Choroid plexus epithelial cell (primary cell): ENCODE data around the gene ZCCHC17.
A peak's percentile ranks its signal among the peaks of the same experiment; 100 is the strongest.

Experiments
- DNase-seq: peaks from one replicate; pipeline ENCODE4 v3.0.0-alpha.2; 2010; ENCODE audit warnings: low read depth
- H3K4me3 ChIP-seq: 2 replicates; pipeline ENCODE4 v1.5.1; 2011; ENCODE audit warnings: low read depth, mild to moderate bottlenecking, control low read depth, low read length, moderate library complexity
- TF ChIP-seq, protein P1 (sequence below): conservative IDR thresholded peaks from 2 replicates; pipeline ENCODE4 v1.5.1; 2011; ENCODE audit warnings: low read depth, mild to moderate bottlenecking, control low read depth, inconsistent platforms, low read length, moderate library complexity

ZCCHC17 gene, protein sequence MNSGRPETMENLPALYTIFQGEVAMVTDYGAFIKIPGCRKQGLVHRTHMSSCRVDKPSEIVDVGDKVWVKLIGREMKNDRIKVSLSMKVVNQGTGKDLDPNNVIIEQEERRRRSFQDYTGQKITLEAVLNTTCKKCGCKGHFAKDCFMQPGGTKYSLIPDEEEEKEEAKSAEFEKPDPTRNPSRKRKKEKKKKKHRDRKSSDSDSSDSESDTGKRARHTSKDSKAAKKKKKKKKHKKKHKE

DNA sequence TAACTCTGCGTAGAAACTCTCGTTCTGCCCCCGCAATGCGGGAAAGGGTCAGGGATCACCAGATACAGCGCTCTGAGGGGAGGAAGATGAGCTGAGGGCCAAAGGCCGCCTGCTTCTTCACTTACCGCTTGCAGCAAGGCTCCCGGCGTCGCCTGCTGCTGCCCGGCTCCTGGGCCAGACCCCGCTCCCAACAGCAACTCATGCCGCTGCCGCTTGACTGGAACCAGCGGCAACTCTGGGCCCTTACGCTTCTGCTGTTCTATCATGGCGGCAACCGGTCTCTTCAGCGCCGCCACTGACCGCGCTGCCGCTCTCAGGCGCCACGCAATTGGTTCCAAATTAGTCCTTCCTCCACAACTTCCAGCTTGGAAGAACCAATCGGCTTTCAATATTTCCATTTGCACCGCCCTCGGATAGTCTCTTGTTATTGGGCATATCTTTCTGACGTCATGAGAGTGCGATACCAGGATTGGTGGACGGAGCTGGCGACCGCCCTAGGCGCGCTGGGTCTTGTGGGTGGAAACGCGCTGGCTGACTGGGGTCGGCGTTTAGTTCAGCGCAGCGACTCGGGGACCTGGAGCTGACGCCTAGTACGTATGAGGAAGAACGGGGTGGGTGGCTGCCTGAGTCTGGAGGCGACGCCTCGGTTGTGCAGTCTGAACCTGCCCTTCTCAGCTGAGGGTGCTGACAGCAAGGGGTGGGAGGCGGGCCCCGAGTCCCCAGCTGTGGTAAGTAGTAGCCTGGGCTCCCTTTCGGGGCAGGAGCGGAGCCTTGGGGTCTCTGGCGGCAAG, at the start of gene ZCCHC17, which contains the start of gene SNRNP40:
Gene ZCCHC17, plus strand, starts transcription at position 547 of the 791 bp plus-strand sequence. CDS start 13,067 bp downstream, outside the sequence.
Gene SNRNP40, minus strand, starts transcription at position 303 of the 791 bp plus-strand sequence. Its CDS starts 37 bp downstream, at position 266.
- TF ChIP-seq, protein P1, sequence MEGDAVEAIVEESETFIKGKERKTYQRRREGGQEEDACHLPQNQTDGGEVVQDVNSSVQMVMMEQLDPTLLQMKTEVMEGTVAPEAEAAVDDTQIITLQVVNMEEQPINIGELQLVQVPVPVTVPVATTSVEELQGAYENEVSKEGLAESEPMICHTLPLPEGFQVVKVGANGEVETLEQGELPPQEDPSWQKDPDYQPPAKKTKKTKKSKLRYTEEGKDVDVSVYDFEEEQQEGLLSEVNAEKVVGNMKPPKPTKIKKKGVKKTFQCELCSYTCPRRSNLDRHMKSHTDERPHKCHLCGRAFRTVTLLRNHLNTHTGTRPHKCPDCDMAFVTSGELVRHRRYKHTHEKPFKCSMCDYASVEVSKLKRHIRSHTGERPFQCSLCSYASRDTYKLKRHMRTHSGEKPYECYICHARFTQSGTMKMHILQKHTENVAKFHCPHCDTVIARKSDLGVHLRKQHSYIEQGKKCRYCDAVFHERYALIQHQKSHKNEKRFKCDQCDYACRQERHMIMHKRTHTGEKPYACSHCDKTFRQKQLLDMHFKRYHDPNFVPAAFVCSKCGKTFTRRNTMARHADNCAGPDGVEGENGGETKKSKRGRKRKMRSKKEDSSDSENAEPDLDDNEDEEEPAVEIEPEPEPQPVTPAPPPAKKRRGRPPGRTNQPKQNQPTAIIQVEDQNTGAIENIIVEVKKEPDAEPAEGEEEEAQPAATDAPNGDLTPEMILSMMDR = peak; percentile 28
- peak within 1 kb of the TSS; percentile 100 for H3K4me3 ChIP-seq
- DNase-seq = peak; percentile 99

DNA sequence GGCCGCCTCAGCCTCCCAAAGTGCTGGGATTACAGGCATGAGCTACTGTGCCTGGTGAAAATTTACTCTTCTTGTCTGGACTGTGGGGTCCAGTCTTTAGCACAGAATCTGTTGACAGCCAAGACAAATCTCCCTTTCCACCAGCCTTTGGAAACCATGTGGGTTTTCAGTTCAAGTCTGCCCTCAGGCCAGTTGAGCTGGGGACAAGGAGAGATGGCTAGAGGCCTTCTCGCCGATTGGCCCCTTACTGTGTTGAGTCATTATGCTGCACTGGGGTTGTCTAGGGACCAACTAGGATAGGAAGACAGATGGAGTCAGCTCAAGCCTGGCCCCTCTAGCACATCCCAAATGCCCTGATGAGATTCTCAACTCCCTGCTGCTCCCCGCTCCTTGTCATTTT, 48.6 kb upstream of the ZCCHC17 start:
- DNase-seq = no peak
- TF ChIP-seq, protein P1 = no peak
- no peak overlapping the region for H3K4me3 ChIP-seq

DNA sequence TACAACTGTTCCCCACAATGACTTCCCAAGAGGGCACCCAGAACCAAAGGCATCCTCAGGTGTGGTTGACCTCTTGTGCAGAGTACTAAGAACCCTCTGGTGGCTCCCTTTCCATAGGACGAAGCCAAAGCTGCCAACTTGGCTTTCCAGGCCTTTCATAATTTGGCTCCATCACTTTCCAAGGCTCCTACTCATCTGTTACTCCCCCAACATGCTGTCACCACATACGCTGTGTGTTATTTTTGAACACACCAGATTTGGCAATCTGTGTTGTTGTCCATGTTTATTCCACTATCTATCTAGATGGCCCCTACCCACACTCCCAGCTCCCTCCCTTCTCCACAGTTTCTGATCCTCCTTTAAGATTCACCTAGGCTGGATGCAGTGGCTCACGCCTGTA, 47.0 kb upstream of the ZCCHC17 start:
- no peak for DNase-seq
- TF ChIP-seq, protein P1 = no peak
- H3K4me3 ChIP-seq = no peak overlapping the region

DNA sequence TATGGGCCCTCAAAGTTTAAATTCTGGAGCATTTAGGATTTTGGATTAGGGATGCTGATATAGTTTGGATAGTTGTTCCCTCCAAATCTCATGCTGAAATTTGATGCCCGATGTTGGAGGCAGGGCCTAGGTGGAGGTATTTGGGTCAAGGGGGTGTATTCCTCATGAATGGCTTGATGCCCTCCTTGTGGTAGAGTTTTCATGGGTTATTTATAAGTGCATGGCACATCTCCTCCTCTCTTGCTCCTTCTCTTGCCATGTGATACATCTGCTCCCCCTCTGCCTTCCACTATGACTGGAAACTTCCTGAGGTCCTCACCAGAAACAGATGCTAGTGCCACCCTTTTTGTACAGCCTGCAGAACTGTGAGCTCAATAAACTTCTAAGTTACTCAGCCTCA, 39.6 kb upstream of the ZCCHC17 start:
- no peak overlapping the region for H3K4me3 ChIP-seq
- TF ChIP-seq, protein P1 = no peak
- no peak for DNase-seq

DNA sequence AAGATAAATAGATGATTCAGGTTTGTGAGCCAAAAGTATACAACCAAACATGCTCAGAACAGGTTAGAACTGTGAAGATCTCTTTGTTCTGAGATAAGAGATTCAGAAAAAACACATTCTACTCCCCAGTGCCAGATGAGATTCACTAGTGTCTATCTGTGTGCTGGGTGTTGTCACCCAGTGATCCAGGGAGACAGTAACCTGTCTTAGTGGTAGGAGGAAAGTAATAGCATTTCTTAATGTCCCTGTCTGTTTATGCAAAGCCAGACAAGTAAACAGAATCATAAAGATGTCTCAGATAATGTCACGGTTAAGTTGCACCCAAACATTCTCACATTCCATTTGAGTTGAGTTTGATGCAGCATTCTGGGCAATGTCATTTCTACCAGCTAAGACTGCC, 38.3 kb upstream of the ZCCHC17 start:
- H3K4me3 ChIP-seq = no peak overlapping the region
- DNase-seq = no peak
- TF ChIP-seq, protein P1 = no peak

DNA sequence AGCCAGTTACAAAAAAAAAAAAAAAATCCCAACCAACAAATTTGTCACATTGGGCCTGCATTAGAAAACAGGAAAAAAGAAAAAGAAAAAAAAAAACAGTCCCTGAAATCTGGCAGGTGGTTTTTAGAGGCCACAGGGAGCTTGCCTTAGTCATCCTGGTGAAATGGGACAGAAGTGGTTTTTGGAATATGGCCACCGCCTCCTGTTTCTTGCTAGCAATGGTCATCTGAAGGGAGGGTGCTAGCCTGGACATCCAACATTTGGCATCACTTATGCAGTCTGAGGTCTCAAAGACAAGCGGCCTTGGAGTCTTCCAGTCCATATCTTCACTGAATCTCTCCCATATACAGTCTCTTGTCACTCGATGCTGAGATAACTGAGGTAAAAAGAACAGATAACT, 37.1 kb upstream of the ZCCHC17 start:
- no peak for DNase-seq
- H3K4me3 ChIP-seq = no peak overlapping the region
- TF ChIP-seq, protein P1 = no peak
